Lower leg skin (tissue), 4 donors: Measurements from ENCODE around the gene ARAP3. TPM values are rescaled to one million over a fixed set of nuclear protein-coding genes. Genes with fewer than 3 reads are reported as not detected.

ENCODE experiments used
- DNase-seq, 2 donors: peaks; one replicate each; pipeline ENCODE4 v3.0.0-alpha.2; 2019; ENCODE audit warnings: low spot score in 2 of 2
- H3K4me3 ChIP-seq: fragments of 200-600 bp; sonication (generic); 2 replicates; pipeline ENCODE4 v1.5.1; 2017; ENCODE audit warnings: mild to moderate bottlenecking, low read depth; ENCODE audit not compliant: poor library complexity, severe bottlenecking
- POLR2A ChIP-seq, 2 donors: fragments of 450-650 bp; IDR thresholded peaks; one replicate each; pipeline ENCODE4 v1.6.1; 2016 to 2017; ENCODE audit warnings: antibody characterized with exemption in 2 of 2, mild to moderate bottlenecking in 1 of 2, moderate library complexity in 1 of 2
- WGBS, 2 donors: methylation state at CpG; one replicate each; pipeline ENCODE4 v1.1.5; 2018; 5-methylcytosine and 5-hydroxymethylcytosine counted together
- intact Hi-C: fragments of 100-400 bp; cut with DNase I; formaldehyde crosslinking; loops from one replicate; pipeline ENCODE4 v1.15.0; 2023; ENCODE audit warnings: low total_unique reads
- total RNA-seq, 4 donors: library from RNA; depleted of rRNA; stranded (reverse); fragments of >200 nt; gene quantifications; one replicate each; pipeline ENCODE4 v1.1.0, GENCODE V29; 2016
- TF ChIP-seq, protein P1 (sequence below), 3 donors: fragments of 450-650 bp; IDR thresholded peaks; one replicate each; pipeline ENCODE4 v1.5.1; 2016; ENCODE audit warnings: antibody characterized with exemption in 3 of 3, mild to moderate bottlenecking in 3 of 3, moderate library complexity in 2 of 3

ARAP3 gene
- total RNA-seq, 4 donors from 2014 or later = 2.1 to 4.2 (median 3.7) TPM

GRCh38 chr5:141630570-141631140, 51.4 kb downstream of the ARAP3 start:
- WGBS, 2 donors = 97 to 98% methylated on average over 5 of the region's 5 CpGs
- intact Hi-C loops = no loop called here
- no peak for TF ChIP-seq POLR2A (IDR thresholded peaks at IDR 0.05)
- TF ChIP-seq, protein P1, sequence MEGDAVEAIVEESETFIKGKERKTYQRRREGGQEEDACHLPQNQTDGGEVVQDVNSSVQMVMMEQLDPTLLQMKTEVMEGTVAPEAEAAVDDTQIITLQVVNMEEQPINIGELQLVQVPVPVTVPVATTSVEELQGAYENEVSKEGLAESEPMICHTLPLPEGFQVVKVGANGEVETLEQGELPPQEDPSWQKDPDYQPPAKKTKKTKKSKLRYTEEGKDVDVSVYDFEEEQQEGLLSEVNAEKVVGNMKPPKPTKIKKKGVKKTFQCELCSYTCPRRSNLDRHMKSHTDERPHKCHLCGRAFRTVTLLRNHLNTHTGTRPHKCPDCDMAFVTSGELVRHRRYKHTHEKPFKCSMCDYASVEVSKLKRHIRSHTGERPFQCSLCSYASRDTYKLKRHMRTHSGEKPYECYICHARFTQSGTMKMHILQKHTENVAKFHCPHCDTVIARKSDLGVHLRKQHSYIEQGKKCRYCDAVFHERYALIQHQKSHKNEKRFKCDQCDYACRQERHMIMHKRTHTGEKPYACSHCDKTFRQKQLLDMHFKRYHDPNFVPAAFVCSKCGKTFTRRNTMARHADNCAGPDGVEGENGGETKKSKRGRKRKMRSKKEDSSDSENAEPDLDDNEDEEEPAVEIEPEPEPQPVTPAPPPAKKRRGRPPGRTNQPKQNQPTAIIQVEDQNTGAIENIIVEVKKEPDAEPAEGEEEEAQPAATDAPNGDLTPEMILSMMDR (IDR thresholded peaks at IDR 0.05) = no peak

GRCh38 chr5:141628175-141628788, 53.7 kb downstream of the ARAP3 start:
- no peak for TF ChIP-seq POLR2A (IDR thresholded peaks at IDR 0.05)
- TF ChIP-seq, protein P1 (IDR thresholded peaks at IDR 0.05) = no peak
- 90 to 98% methylated on average over 6 of the region's 6 CpGs for WGBS, 2 donors
- intact Hi-C loops = no loop called here
- DNase-seq = peak in 1 of 2 donors; percentile 66
- H3K4me3 ChIP-seq = no peak overlapping the region

More at GRCh38 chr5:141630570-141631140, 51.4 kb downstream of the ARAP3 start:
- no peak for DNase-seq
- no peak overlapping the region for H3K4me3 ChIP-seq

DNA sequence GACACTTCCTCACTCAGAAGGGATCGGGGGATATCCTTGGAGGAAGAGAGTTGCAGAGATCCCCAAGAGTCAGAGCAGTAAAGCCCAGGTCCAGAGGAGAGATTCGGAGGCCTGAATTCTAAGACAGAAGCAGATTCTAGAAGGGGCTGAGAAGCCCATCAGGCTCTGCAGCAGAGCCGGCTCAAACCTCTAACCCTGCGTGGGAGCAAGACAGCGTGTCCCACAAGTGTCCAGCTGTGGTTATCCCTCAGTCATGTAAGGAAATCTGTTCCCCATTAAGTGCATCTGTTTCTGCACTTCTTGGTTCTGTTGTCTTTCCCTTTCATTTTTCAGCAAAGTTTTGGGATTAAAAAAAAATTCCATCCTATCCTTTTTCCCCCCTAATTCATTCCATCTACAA, 58.4 kb downstream of the ARAP3 start:
- H3K4me3 ChIP-seq = no peak overlapping the region
- intact Hi-C loops = no loop called here
- TF ChIP-seq, protein P1 (IDR thresholded peaks at IDR 0.05) = no peak
- no peak for TF ChIP-seq POLR2A (IDR thresholded peaks at IDR 0.05)
- peak in 1 of 2 donors; percentile 68 for DNase-seq
- WGBS, 2 donors = 61 to 67% methylated on average over 5 of the region's 5 CpGs

DNA sequence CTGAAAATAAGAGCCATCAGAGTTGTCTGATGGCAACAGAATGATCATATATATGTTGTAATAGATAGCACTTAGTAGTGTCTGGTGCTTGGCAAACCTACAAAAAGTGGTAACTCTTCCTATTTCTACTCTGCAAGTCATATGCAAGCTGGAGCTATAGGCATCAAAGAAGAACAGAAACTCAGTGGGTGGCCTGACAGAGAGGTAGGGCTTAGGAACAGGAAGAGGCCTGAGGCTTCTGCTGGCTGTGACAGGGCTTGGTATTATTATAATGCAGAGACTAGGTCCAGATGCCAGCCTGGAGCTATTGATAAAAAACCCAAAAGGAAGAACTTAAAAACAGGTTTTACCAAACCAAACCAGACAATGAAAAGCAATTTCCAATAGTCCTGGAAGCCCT, 58.8 kb downstream of the ARAP3 start:
- no peak for TF ChIP-seq POLR2A (IDR thresholded peaks at IDR 0.05)
- TF ChIP-seq, protein P1 (IDR thresholded peaks at IDR 0.05) = no peak
- H3K4me3 ChIP-seq = no peak overlapping the region
- intact Hi-C loops = no loop called here
- peak in 1 of 2 donors; percentile 79 for DNase-seq

DNA sequence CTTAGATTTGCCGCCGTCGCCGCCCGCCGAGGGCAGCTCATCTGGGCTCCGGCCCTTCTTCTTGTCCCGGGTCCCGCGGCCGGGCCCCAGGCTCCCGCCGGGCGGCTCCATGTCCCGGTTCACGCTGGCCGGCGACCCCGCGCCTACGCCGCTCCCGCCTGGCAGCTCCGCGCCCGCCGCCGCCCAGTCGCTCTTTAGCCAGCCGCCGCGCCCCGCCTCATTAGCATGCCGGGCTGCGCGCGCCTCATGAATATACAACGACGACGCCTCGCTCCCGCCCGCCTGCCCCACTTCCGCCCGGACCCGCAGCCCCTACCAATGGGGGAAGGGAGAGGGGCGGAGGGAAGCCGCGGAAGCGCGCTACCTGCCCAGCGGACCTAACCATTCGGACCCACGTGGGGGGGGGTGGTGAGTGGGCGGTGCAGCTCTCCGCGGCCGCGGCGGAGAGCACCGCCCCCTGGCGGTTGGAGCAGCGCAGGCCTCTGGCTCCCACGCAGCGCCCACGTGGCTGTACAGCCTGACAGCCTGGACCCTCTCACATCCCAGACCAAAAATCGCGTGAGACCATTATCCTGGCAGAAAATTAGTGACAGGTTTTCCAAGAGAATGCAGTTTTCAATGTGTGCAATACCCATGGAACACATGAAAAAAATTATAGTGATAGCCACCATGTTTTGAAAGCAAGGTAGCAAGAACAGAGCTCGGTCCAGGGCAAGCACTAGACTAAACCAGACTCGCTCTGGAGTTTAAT, 63.1 kb downstream of the ARAP3 start, which contains the start of gene DIAPH1:
DIAPH1 (minus strand) TSS at position 197 of the 751 bp plus-strand sequence; CDS start at position 111, 86 bp downstream.
- TF ChIP-seq, protein P1 (IDR thresholded peaks at IDR 0.05) = peak in 2 of 3 donors; percentile 48 to 53
- peak in 1 of 2 donors; percentile 70 for TF ChIP-seq POLR2A (IDR thresholded peaks at IDR 0.05)
- DNase-seq = peak; percentile 97 to 99
- intact Hi-C loops = no loop called here
- H3K4me3 ChIP-seq = peak within 1 kb of the TSS; percentile 82
- WGBS, 2 donors = 2% methylated on average over 46 to 51 of the region's 70 CpGs
